Trophoblast cell (in vitro differentiated cells and primary cell): ENCODE data around the gene FGFR3.

Source experiments
- DNase-seq, 2 donors: peaks; one replicate each; pipeline ENCODE4 v3.0.0-alpha.2; 2016
- H2AFZ ChIP-seq: 2 replicates; pipeline ENCODE4 v1.6.1; 2013; ENCODE audit warnings: low read length, moderate library complexity, mild to moderate bottlenecking; ENCODE audit not compliant: insufficient read depth, poor library complexity
- H2AK5ac ChIP-seq: 2 replicates; pipeline ENCODE4 v1.6.1; 2013; ENCODE audit warnings: mild to moderate bottlenecking, low read length
- H2BK120ac ChIP-seq: 2 replicates; pipeline ENCODE4 v1.6.1; 2013; ENCODE audit warnings: low read length, mild to moderate bottlenecking, moderate library complexity; ENCODE audit not compliant: insufficient read depth, poor library complexity
- H2BK12ac ChIP-seq: 2 replicates; pipeline ENCODE4 v1.6.1; 2013; ENCODE audit warnings: mild to moderate bottlenecking, low read length, moderate library complexity
- H2BK5ac ChIP-seq: 2 replicates; pipeline ENCODE4 v1.6.1; 2013; ENCODE audit warnings: low read length, low read depth, moderate library complexity, mild to moderate bottlenecking; ENCODE audit not compliant: poor library complexity
- H3K14ac ChIP-seq: 2 replicates; pipeline ENCODE4 v1.6.1; 2013; ENCODE audit warnings: mild to moderate bottlenecking, low read length
- H3K18ac ChIP-seq: 2 replicates; pipeline ENCODE4 v1.6.1; 2013; ENCODE audit warnings: mild to moderate bottlenecking, low read length
- H3K23ac ChIP-seq: 2 replicates; pipeline ENCODE4 v1.6.1; 2013; ENCODE audit warnings: low read length
- H3K27ac ChIP-seq: 2 replicates; pipeline ENCODE4 v1.5.1; 2013; ENCODE audit warnings: low read depth, mild to moderate bottlenecking, inconsistent platforms, low read length, moderate library complexity
- H3K27me3 ChIP-seq: 2 replicates; pipeline ENCODE4 v1.6.1; 2013; ENCODE audit warnings: inconsistent platforms, mild to moderate bottlenecking, low read length, moderate library complexity; ENCODE audit not compliant: insufficient read depth
- H3K36me3 ChIP-seq, 2 experiments: 1 replicate in 1 of 2; 2 replicates in 1 of 2; pipeline ENCODE4 v1.6.1; 2013; ENCODE audit warnings: low read length in 2 of 2, mild to moderate bottlenecking in 2 of 2, moderate library complexity in 1 of 2; ENCODE audit not compliant: insufficient read depth in 2 of 2, control insufficient read depth in 1 of 2
- H3K4ac ChIP-seq: 2 replicates; pipeline ENCODE4 v1.6.1; 2013; ENCODE audit warnings: low read depth, mild to moderate bottlenecking, low read length, moderate library complexity
- H3K4me1 ChIP-seq, 2 experiments: 1 replicate in 1 of 2; 2 replicates in 1 of 2; pipeline ENCODE4 v1.6.1; 2013; ENCODE audit warnings: low read length in 2 of 2, mild to moderate bottlenecking in 2 of 2, moderate library complexity in 1 of 2; ENCODE audit not compliant: insufficient read depth in 2 of 2, control insufficient read depth in 1 of 2
- H3K4me2 ChIP-seq: 2 replicates; pipeline ENCODE4 v1.6.1; 2013; ENCODE audit warnings: inconsistent platforms, mild to moderate bottlenecking, low read length, moderate library complexity
- H3K4me3 ChIP-seq: 2 replicates; pipeline ENCODE4 v1.5.1; 2013; ENCODE audit warnings: mild to moderate bottlenecking, low read depth, low read length, inconsistent platforms
- H3K79me1 ChIP-seq: one replicate; pipeline ENCODE4 v1.6.1; 2013; ENCODE audit warnings: low read length
- H3K79me2 ChIP-seq: 2 replicates; pipeline ENCODE4 v1.6.1; 2013; ENCODE audit warnings: low read length, mild to moderate bottlenecking; ENCODE audit not compliant: control insufficient read depth, insufficient read depth, poor library complexity
- H3K9ac ChIP-seq: 2 replicates; pipeline ENCODE4 v1.6.1; 2013; ENCODE audit warnings: mild to moderate bottlenecking, low read length
- H3K9me3 ChIP-seq: 2 replicates; pipeline ENCODE4 v1.6.1; 2013; ENCODE audit warnings: low read depth, mild to moderate bottlenecking, control low read depth, inconsistent platforms, low read length; ENCODE audit not compliant: insufficient read depth
- H4K12ac ChIP-seq: 2 replicates; pipeline ENCODE4 v1.6.1; 2013; ENCODE audit warnings: low read depth, mild to moderate bottlenecking, low read length, moderate library complexity
- H4K8ac ChIP-seq: 2 replicates; pipeline ENCODE4 v1.6.1; 2013; ENCODE audit warnings: low read depth, mild to moderate bottlenecking, low read length, moderate library complexity
- H4K91ac ChIP-seq: one replicate; pipeline ENCODE4 v1.6.1; 2013; ENCODE audit warnings: low read depth, mild to moderate bottlenecking, low read length, moderate library complexity
- WGBS: extraction: QIAGEN DNeasy Blood & Tissue Kit; methylation state at CpG from one replicate; pipeline ENCODE4 v1.1.7; 2013; ENCODE audit warnings: missing lambda C conversion rate; ENCODE audit not compliant: insufficient read length, insufficient coverage; ENCODE audit errors: extremely low coverage; 5-methylcytosine and 5-hydroxymethylcytosine counted together

Gene FGFR3

GRCh38 chr4:1756079-1756478 lies 37.0 kb upstream of the FGFR3 start:
- no peak overlapping the region for H3K27ac ChIP-seq
- no peak overlapping the region for H2AK5ac ChIP-seq
- H4K12ac ChIP-seq: no peak overlapping the region
- no peak overlapping the region for H3K18ac ChIP-seq
- no peak overlapping the region for H3K9ac ChIP-seq
- no peak overlapping the region for H3K4me2 ChIP-seq
- no peak overlapping the region for H4K91ac ChIP-seq
- no peak overlapping the region for H3K23ac ChIP-seq
- no peak overlapping the region for H2BK5ac ChIP-seq
- H3K79me1 ChIP-seq: no peaks in the 10 kb centered on the region
- no peak overlapping the region for H3K14ac ChIP-seq
- no peaks in the 10 kb centered on the region for H3K9me3 ChIP-seq
- WGBS: no CpG with 5 or more reads among the region's 18 CpGs
- no peak overlapping the region for H3K4ac ChIP-seq
- H3K36me3 ChIP-seq: no peaks in the 10 kb centered on the region
- H3K4me3 ChIP-seq: no peak overlapping the region
- DNase-seq: no peak
- no peak overlapping the region for H2AFZ ChIP-seq
- H2BK12ac ChIP-seq: no peak overlapping the region
- peaks cover 0 to 3% of the 10 kb centered on the region in 2 experiments for H3K4me1 ChIP-seq
- H3K79me2 ChIP-seq: no peaks in the 10 kb centered on the region
- H3K27me3 ChIP-seq: no peaks in the 10 kb centered on the region
- no peak overlapping the region for H4K8ac ChIP-seq
- no peak overlapping the region for H2BK120ac ChIP-seq

DNA sequence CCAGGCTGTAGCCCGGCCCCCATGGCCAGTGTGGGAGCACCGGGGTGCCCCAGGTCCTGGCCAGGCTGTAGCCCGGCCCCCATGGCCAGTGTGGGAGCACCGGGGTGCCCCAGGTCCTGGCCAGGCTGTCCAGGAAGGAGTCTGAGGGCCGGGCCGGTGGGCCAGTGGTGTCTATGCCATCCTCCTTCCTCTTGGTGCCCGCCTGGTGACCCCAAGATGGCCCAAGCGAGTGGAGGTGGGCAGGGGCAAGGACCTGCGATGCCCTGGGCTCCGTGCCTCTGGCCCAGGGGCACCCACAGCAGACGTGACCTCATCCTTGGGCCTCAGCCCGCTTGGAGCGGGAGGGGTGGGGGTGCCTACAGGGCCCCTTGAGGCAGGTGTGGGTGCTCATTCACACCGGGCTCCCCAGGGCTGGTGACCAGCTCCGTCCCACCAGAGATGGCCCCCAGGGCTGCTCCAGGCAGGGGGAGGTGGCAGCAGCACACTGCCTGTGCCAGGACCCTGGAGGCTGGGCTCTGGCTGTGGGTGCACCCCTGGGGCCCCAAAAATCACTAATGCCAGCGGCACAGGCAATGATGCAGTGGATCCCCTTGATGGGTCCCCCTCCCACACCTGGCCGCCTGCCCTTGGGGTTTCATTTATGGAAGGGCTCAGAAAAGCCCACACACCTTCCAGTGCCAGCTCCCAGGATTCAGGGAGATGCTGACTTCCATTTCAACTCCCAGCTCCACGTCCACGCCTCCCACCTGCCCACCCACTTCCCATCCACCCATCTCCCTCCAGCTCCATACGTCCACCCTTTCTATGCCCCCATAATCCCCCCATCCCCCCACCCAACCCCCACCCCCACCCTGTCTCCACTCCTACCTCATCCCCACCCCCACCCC lies 36.0 kb upstream of the FGFR3 start:
- no peak overlapping the region for H3K4me3 ChIP-seq
- H2BK5ac ChIP-seq: no peak overlapping the region
- H4K12ac ChIP-seq: no peak overlapping the region
- no peak overlapping the region for H2AK5ac ChIP-seq
- H3K27me3 ChIP-seq: no peaks in the 10 kb centered on the region
- H3K9me3 ChIP-seq: no peaks in the 10 kb centered on the region
- no peak overlapping the region for H2AFZ ChIP-seq
- no peak overlapping the region for H3K4me2 ChIP-seq
- H2BK120ac ChIP-seq: no peak overlapping the region
- H3K23ac ChIP-seq: no peak overlapping the region
- no peak overlapping the region for H2BK12ac ChIP-seq
- no peak overlapping the region for H3K18ac ChIP-seq
- no peak overlapping the region for H3K9ac ChIP-seq
- no peak for DNase-seq
- H3K36me3 ChIP-seq: no peaks in the 10 kb centered on the region
- H3K79me1 ChIP-seq: no peaks in the 10 kb centered on the region
- no peak overlapping the region for H3K14ac ChIP-seq
- no peak overlapping the region for H4K8ac ChIP-seq
- peaks cover 0 to 3% of the 10 kb centered on the region in 2 experiments for H3K4me1 ChIP-seq
- H3K27ac ChIP-seq: no peak overlapping the region
- no peak overlapping the region for H3K4ac ChIP-seq
- H3K79me2 ChIP-seq: no peaks in the 10 kb centered on the region
- WGBS: no CpG with 5 or more reads among the region's 20 CpGs
- no peak overlapping the region for H4K91ac ChIP-seq

DNA sequence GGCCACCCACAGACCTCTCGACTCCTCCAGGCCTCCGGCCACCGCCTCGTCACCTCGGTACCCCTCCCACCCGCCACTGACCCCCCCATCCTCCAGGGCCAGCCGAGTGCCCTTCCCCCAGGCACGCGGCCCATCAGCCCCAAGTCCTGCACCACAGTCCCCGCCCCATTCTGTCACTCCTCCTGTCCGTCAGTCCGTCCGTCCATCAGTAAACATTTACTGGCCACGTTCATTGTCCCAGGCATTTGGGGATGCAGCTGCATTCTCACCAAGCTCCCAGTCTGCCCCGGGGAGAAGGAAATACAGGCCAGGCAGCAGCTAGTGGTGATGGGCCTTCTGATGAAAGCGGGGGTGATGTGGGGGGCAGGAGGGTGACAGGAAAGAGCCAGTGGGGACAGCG lies 35.3 kb upstream of the FGFR3 start:
- no peak overlapping the region for H3K4ac ChIP-seq
- H2AFZ ChIP-seq: no peak overlapping the region
- H3K9me3 ChIP-seq: no peaks in the 10 kb centered on the region
- H3K79me2 ChIP-seq: no peaks in the 10 kb centered on the region
- no peak overlapping the region for H3K4me3 ChIP-seq
- no peak overlapping the region for H2AK5ac ChIP-seq
- no peak overlapping the region for H2BK12ac ChIP-seq
- no peak overlapping the region for H3K14ac ChIP-seq
- H4K12ac ChIP-seq: no peak overlapping the region
- H3K4me2 ChIP-seq: no peak overlapping the region
- no peak for DNase-seq
- no peak overlapping the region for H3K18ac ChIP-seq
- H3K27me3 ChIP-seq: no peaks in the 10 kb centered on the region
- no peaks in the 10 kb centered on the region for H3K4me1 ChIP-seq
- no peak overlapping the region for H3K9ac ChIP-seq
- no peak overlapping the region for H2BK120ac ChIP-seq
- WGBS: no CpG with 5 or more reads among the region's 17 CpGs
- H2BK5ac ChIP-seq: no peak overlapping the region
- H3K79me1 ChIP-seq: no peaks in the 10 kb centered on the region
- no peaks in the 10 kb centered on the region for H3K36me3 ChIP-seq
- H4K8ac ChIP-seq: no peak overlapping the region
- H3K27ac ChIP-seq: no peak overlapping the region
- no peak overlapping the region for H3K23ac ChIP-seq
- H4K91ac ChIP-seq: no peak overlapping the region

GRCh38 chr4:1758306-1759121 lies 34.6 kb upstream of the FGFR3 start:
- Histone ChIP-seq H3K36me3 (no peaks in the 10 kb centered on the region), H3K4me3 (no peak overlapping the region), H4K8ac (no peak overlapping the region), H3K14ac (no peak overlapping the region), H3K79me1 (no peaks in the 10 kb centered on the region), H2AFZ (no peak overlapping the region), H3K27me3 (no peaks in the 10 kb centered on the region), H3K9ac (no peak overlapping the region), H3K4ac (no peak overlapping the region), H3K4me1 (no peaks in the 10 kb centered on the region), H4K12ac (no peak overlapping the region), H2BK12ac (no peak overlapping the region), H2BK5ac (no peak overlapping the region), H4K91ac (no peak overlapping the region), H3K79me2 (no peaks in the 10 kb centered on the region), H3K27ac (no peak overlapping the region), H3K23ac (no peak overlapping the region), H3K9me3 (no peaks in the 10 kb centered on the region), H3K18ac (no peak overlapping the region), H3K4me2 (no peak overlapping the region), H2BK120ac (no peak overlapping the region), H2AK5ac (no peak overlapping the region)
- WGBS: no CpG with 5 or more reads among the region's 27 CpGs
- DNase-seq: no peak
